DOHH2 (cell line): ENCODE results near the gene EPS8.

ENCODE experiments used
- H3F3A ChIP-seq: fragments of 200-600 bp; sonication (generic), shearing (Covaris generic); 2 replicates; pipeline ENCODE4 v1.6.0; 2016; ENCODE audit warnings: antibody characterized with exemption, mild to moderate bottlenecking; ENCODE audit not compliant: control insufficient read depth, insufficient read depth
- H3K27ac ChIP-seq: fragments of 200-600 bp; sonication (generic); 2 replicates; pipeline ENCODE4 v1.5.1; 2014; ENCODE audit warnings: low read depth, mild to moderate bottlenecking, low read length, moderate library complexity
- H3K27me3 ChIP-seq: fragments of 200-600 bp; sonication (generic); 2 replicates; pipeline ENCODE4 v1.6.1; 2014; ENCODE audit warnings: mild to moderate bottlenecking, low read length, mixed read lengths; ENCODE audit not compliant: control insufficient read depth
- H3K36me3 ChIP-seq: fragments of 200-600 bp; sonication (generic); 2 replicates; pipeline ENCODE4 v1.6.1; 2014; ENCODE audit warnings: mild to moderate bottlenecking, low read length, moderate library complexity, mixed read lengths; ENCODE audit not compliant: control insufficient read depth
- H3K4me1 ChIP-seq: fragments of 200-600 bp; sonication (generic); 2 replicates; pipeline ENCODE4 v1.6.1; 2014; ENCODE audit warnings: mild to moderate bottlenecking, low read length, mixed read lengths; ENCODE audit not compliant: control insufficient read depth
- H3K4me2 ChIP-seq: fragments of 200-600 bp; sonication (generic); 2 replicates; pipeline ENCODE4 v1.6.0; 2014; ENCODE audit warnings: mild to moderate bottlenecking, low read length, moderate library complexity
- H3K4me3 ChIP-seq: fragments of 200-600 bp; sonication (generic); 2 replicates; pipeline ENCODE4 v1.5.1; 2014; ENCODE audit warnings: mild to moderate bottlenecking, low read length, mixed read lengths
- H3K79me2 ChIP-seq: fragments of 200-600 bp; sonication (generic); 2 replicates; pipeline ENCODE4 v1.6.1; 2014; ENCODE audit warnings: mild to moderate bottlenecking, low read length, mixed read lengths; ENCODE audit not compliant: control insufficient read depth
- H3K9me2 ChIP-seq: fragments of 200-600 bp; sonication (generic); replicated peaks from 2 replicates; pipeline ENCODE4 v1.6.1; 2014; ENCODE audit warnings: mild to moderate bottlenecking, low read length, mixed read lengths; ENCODE audit not compliant: control insufficient read depth
- H3K9me3 ChIP-seq: fragments of 200-600 bp; sonication (generic); 2 replicates; pipeline ENCODE4 v1.6.1; 2014; ENCODE audit warnings: antibody characterized with exemption, low read length, mixed read lengths; ENCODE audit not compliant: control insufficient read depth, insufficient read depth
- H4K20me1 ChIP-seq: fragments of 200-600 bp; sonication (generic); 2 replicates; pipeline ENCODE4 v1.6.0; 2014; ENCODE audit warnings: low read depth, mild to moderate bottlenecking, antibody characterized with exemption, low read length, moderate library complexity; ENCODE audit not compliant: control insufficient read depth, insufficient read depth
- CTCF ChIP-seq: fragments of 200-600 bp; sonication (generic); IDR thresholded peaks from one replicate; pipeline ENCODE4 v1.5.1; 2014; ENCODE audit warnings: antibody characterized with exemption, mild to moderate bottlenecking, low read depth, low read length; ENCODE audit not compliant: poor library complexity, severe bottlenecking
- EZH2phosphoT487 ChIP-seq: fragments of 200-600 bp; sonication (generic); IDR thresholded peaks from 2 replicates; pipeline ENCODE4 v1.6.1; 2017; ENCODE audit warnings: borderline replicate concordance, mild to moderate bottlenecking, antibody characterized with exemption, low read length, moderate library complexity, mixed read lengths

Gene EPS8

GRCh38 chr12:15648558-15648957 lies 140.6 kb downstream of the EPS8 start:
- TF ChIP-seq EZH2phosphoT487 (no peak), CTCF (no peak)
- H3K9me3 ChIP-seq: no peaks in the 10 kb centered on the region
- H3K36me3 ChIP-seq: no peaks in the 10 kb centered on the region
- H3K4me2 ChIP-seq: no peak overlapping the region
- H3K27me3 ChIP-seq: no peaks in the 10 kb centered on the region
- no peaks in the 10 kb centered on the region for H3K79me2 ChIP-seq
- H3F3A ChIP-seq: no peaks in the 10 kb centered on the region
- no peak overlapping the region for H3K27ac ChIP-seq
- no peaks in the 10 kb centered on the region for H3K4me1 ChIP-seq
- no peak overlapping the region for H3K4me3 ChIP-seq
- no peaks in the 10 kb centered on the region for H4K20me1 ChIP-seq
- H3K9me2 ChIP-seq: no peaks in the 10 kb centered on the region

- H3K36me3 ChIP-seq: no peaks in the 10 kb centered on the region
- no peak overlapping the region for H3K27ac ChIP-seq
- H3F3A ChIP-seq: no peaks in the 10 kb centered on the region
- TF ChIP-seq EZH2phosphoT487 (no peak), CTCF (no peak)
- no peaks in the 10 kb centered on the region for H3K4me1 ChIP-seq
- no peaks in the 10 kb centered on the region for H3K9me2 ChIP-seq
- no peak overlapping the region for H3K4me3 ChIP-seq
- H3K79me2 ChIP-seq: no peaks in the 10 kb centered on the region
- H3K9me3 ChIP-seq: no peaks in the 10 kb centered on the region
- H4K20me1 ChIP-seq: no peaks in the 10 kb centered on the region
- no peak overlapping the region for H3K4me2 ChIP-seq
- no peaks in the 10 kb centered on the region for H3K27me3 ChIP-seq
These were observed 142.6 kb downstream of the EPS8 start for GRCh38 chr12:15646581-15646980.

GRCh38 chr12:15644700-15645099 lies 144.5 kb downstream of the EPS8 start:
- TF ChIP-seq CTCF: no peak
- no peak for TF ChIP-seq EZH2phosphoT487
- no peaks in the 10 kb centered on the region for H4K20me1 ChIP-seq
- no peaks in the 10 kb centered on the region for H3F3A ChIP-seq
- H3K4me2 ChIP-seq: no peak overlapping the region
- H3K79me2 ChIP-seq: no peaks in the 10 kb centered on the region
- no peak overlapping the region for H3K27ac ChIP-seq
- no peaks in the 10 kb centered on the region for H3K27me3 ChIP-seq
- H3K4me3 ChIP-seq: no peak overlapping the region
- H3K36me3 ChIP-seq: no peaks in the 10 kb centered on the region
- H3K9me2 ChIP-seq: no peaks in the 10 kb centered on the region
- no peaks in the 10 kb centered on the region for H3K4me1 ChIP-seq
- no peaks in the 10 kb centered on the region for H3K9me3 ChIP-seq

GRCh38 chr12:15638231-15638630 lies 151.0 kb downstream of the EPS8 start:
- Histone ChIP-seq H3F3A (no peaks in the 10 kb centered on the region), H3K4me2 (no peak overlapping the region), H3K79me2 (no peaks in the 10 kb centered on the region), H3K9me3 (no peaks in the 10 kb centered on the region), H3K4me1 (no peaks in the 10 kb centered on the region), H3K9me2 (no peaks in the 10 kb centered on the region), H3K27ac (no peak overlapping the region), H3K27me3 (0 out of 2 replicates have a peak, but pooled peaks cover 3% of the 10 kb centered on the region), H4K20me1 (no peaks in the 10 kb centered on the region; the same call in 1 of the 2 replicates), H3K4me3 (no peak overlapping the region), H3K36me3 (no peaks in the 10 kb centered on the region)
- TF ChIP-seq EZH2phosphoT487 (no peak), CTCF (no peak)
